HG02840 (cell line): ENCODE measurements around the gene DIPK1B.
"Not testable (repeated sequence)": the region's sequence is repeated elsewhere in the genome, so short reads cannot be mapped to it uniquely, and the experiment has no call there.

Source experiments
- ATAC-seq: cut with Tn5 transposase; IDR thresholded peaks from one replicate; pipeline ENCODE4 v1.9.1; 2021; ENCODE audit warnings: mild to moderate bottlenecking, moderate library complexity, moderate number of reproducible peaks; ENCODE audit not compliant: unreplicated experiment, low FRiP score

Gene DIPK1B

DNA sequence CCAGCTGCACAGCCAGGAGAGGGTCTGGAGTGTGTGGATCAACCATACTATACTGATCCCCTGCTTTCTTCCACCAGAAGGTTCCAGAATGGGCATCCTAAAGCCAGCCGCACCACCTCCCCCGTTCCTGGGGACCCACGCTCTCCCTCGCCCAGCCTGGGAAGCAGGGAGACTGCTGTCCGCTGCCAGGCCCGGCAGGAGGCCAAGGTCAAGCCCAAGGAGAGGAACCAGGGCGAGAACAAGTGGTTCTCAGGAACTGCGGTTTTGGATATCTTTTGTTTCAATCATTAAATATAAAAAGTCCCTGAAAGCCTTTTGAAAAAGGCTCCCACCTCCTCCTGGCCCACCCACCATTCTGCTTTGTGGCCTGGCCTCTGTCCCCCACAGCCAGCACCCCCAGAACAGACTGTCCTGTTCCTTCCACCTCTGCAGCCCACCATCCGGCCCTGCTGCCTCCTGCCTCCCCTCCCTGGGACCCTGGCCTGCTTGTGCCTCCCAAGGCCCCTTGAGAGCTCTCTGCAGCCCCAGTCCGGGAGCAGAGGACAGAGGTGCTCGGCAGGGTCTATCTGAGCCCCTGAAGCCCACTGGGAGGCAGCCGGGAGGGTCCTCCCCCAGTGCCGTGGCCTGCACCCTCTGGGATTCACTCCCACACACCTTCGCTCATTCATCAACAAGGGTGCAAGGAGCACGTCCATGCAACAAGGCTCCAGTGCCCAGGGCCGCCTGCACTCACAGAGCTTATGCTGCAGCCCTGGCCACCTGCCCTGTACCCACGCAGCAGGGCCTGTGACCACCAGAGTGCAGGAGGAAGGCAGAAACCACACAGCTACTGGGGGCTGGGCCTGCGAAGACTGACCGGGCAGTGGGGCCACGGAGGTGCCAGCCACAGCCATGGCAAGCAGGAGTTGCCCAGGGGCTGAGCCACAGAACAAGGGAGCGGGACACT, 36.6 kb downstream of the DIPK1B start:
- no peak for ATAC-seq

- no peak for ATAC-seq
Measured at GRCh38 chr9:136750526-136750925, 38.2 kb downstream of the DIPK1B start.

- ATAC-seq, result no peak
Measured at GRCh38 chr9:136751244-136751643, 38.9 kb downstream of the DIPK1B start.

DNA sequence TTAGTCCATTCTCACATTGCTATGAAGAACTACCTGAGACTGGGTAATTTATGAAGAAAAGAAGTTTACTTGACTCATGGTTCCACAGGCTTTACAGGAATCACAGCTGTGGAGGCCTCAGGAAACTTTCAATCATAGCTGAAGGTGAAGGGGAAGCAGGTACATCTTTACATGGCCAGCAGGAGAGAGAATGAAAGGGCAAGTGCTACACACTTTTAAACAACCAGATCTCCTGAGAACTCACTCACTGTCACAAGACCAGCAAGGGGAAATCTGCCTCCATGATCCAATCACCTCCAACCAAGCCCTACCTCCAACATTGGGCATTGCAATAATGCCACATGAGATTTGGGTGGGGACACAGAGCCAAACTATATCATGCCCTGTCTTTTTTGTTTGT, 39.4 kb downstream of the DIPK1B start:
- ATAC-seq, result no peak

GRCh38 chr9:136753371-136754058, 41.1 kb downstream of the DIPK1B start:
- ATAC-seq, result no peak

DNA sequence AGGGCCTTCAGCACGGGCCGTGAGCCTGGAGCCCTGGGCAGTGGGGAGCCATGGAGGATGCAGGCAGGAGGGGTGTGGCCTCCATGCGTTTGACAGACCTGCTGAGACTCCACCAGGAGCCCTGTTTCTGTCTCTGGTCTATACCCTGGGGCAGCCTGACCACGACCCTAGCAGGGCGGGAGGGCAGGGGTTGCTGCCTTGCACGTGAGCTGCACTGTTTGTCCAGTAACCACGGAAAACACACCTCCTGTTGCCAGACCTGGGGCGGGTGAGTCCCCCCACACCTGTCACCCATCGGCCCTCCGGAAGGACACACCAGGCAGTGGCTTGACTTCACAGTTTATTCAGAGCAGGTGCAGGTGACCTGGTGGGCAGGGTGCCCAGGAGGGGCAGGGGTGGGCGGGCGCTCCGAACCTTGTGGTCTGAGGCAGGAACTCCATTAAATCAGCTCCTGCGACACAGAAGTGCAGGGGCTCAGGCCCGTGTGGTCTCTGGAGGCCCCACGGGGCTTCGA, 41.7 kb downstream of the DIPK1B start:
- ATAC-seq, result no peak

- no peak for ATAC-seq
Measured at GRCh38 chr9:136754626-136755301, 42.4 kb downstream of the DIPK1B start.

DNA sequence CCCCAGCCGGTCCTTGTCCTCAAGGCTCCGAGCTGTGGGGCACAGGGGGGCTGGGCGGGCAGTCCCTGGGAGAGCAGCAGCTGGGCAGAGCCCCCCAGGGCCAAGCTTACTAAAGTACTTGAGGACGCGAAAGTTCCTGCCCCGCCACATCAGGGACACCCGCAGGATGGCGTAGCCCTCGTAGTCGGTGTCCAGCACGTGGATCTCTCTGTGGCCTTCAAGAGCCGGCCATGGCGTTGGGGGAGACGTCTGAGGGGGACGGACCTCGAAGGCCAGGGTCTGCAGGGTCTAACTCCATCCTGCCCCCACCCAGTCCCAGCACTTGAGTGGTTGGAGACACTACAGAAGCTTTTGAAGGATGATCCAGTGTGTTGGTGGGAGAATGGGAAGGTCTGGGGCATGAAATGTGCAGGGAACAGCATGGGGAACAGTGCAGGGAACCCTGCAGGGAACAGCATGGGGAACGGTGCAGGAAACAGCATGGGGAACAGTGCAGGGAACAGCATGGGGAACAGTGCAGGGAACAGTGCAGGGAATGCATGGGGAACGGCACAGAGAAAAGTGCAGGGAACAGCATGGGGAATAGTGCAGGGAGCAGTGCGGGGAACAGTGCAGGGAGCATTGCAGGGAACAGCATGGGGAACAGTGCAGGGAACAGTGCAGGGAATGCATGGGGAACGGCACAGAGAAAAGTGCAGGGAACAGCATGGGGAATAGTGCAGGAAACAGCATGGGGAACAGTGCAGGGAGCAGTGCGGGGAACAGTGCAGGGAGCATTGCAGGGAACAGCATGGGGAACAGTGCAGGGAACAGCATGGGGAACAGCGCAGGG, 43.1 kb downstream of the DIPK1B start:
- not testable (repeated sequence) for ATAC-seq

- no peak for ATAC-seq
Measured at GRCh38 chr9:136756134-136756438, 43.7 kb downstream of the DIPK1B start.

DNA sequence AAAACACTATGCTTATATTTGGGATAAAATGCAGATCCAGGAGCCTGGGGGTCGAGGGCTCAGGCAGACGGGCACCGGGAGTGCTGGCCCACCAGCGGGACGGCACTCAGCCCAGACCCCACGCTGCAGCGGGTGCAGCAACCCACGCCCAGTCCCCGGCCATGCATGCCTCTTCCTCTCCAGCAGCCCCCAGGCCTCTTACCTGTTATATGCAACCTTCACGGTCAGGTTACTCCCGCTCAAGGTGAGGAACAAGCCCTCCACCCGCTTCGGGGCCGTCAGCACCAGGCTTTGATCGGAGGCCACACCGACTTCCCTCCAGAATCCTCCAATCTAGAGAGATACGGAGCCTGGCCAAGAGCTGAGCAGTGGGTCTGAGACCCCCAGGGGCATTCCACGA, 44.5 kb downstream of the DIPK1B start:
- no peak for ATAC-seq

DNA sequence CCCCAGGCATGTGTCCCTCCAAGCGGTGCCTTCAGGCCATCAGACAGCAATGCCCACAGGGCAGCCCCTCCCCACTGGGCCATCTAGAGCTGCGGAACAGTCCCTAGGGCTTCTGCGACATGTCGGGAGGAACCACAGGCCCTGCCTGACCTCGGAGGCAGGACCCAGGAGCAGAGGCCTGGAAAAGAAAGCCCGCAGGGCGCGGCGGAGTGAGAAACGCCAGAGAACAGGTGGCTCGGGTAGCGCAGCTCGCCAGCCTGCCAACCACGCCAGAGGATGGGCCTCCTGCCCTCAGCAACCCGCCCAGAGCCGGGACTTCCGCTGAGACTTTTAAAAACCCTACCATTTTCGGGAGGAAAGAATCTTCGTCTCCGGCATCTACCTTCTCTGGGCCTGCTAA, 45.0 kb downstream of the DIPK1B start:
- no peak for ATAC-seq

- no peak for ATAC-seq
Measured at GRCh38 chr9:136757751-136758140, 45.4 kb downstream of the DIPK1B start.

- ATAC-seq, result no peak
Measured at GRCh38 chr9:136759001-136759400, 46.6 kb downstream of the DIPK1B start.

DNA sequence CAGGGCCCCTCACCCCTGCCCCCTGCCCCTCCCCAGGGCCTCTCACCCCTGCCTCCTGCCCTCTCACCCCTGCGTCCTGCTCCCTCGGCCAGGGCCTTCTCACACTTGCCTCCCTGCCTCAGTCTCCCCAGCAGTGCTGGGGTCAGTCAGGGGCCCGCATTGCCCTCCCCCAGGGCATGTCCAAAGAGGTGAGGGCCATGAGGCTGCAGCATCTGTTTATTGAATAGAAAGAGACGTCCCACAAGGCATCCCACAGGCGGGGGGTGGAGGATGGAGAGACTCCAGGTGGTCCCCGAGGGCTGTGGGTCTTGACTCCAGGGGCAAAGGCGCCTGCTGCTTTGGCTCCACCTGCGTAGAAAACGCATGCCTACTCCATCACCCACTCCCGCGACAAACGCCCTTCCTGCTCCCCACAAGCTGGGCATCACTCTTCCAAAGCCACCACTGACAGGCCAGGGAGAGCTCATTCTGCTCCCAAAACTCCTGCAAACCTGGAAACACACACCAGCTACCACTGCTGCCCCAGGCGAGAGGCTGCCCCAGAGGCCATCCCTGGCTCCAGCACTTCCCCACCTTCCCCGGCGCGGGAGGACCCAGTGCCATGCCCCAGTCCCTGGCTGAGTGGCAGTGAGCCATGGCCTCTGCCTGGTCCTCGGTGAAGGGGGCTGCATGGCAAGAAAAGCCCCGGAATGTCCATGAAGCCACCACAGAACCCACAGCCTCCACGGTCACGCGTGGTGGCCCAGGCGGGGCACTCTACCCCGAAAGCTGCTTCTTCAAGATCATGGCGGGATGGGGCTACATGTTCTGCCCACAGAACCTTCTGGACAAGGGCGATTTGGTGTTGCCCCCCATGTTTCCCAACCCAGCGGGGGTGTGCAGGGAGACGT, 47.3 kb downstream of the DIPK1B start:
- ATAC-seq, result no peak

GRCh38 chr9:136760424-136760823, 48.1 kb downstream of the DIPK1B start:
- no peak for ATAC-seq

- ATAC-seq, result not testable (repeated sequence)
Measured at GRCh38 chr9:136760834-136761544, 48.6 kb downstream of the DIPK1B start.

- ATAC-seq, result no peak
Measured at GRCh38 chr9:136761545-136761981, 49.2 kb downstream of the DIPK1B start.

GRCh38 chr9:136762221-136762691, 49.9 kb downstream of the DIPK1B start:
- no peak for ATAC-seq
